GM18499 (cell line): Measurements from ENCODE around the gene GNAZ.

ENCODE experiments used
- ATAC-seq: cut with Tn5 transposase; IDR thresholded peaks from one replicate; pipeline ENCODE4 v1.9.1; 2021; ENCODE audit warnings: moderate number of reproducible peaks; ENCODE audit not compliant: insufficient read depth, unreplicated experiment

GNAZ gene

DNA sequence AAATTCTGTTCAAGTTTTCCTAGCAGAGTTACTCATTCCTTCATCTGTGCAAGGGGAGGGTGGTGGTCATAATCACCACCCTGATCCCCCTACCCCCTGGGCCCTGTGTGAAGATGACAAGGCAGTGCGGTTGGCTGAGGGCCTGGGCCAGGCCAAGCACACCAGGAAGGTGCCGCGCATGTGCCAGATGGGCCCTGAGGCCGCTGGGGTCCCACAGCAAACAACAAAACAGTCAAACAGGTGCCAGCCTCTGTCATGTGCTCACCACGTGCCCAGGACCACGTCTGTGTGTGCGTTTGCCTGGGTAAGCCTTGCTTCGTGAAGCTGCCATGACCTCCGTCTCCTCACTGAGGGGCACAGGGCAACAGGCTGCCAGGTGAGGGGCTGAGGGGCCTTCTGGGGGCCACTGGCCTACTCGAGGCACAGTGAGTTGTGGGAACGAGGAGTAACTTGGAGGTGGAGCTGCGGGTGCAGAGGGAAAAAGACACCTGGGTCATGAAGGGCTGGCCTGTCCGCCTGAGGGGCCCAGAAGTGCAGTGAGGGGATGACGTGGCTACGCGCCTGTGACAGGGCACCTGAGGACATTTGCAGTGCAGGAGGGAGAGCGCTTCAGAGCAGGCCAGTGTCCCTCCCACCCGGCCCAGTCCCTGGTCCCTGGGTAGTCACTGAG, 45.6 kb downstream of the GNAZ start:
- ATAC-seq, result no peak

GRCh38 chr22:23116506-23117263, 46.4 kb downstream of the GNAZ start:
- no peak for ATAC-seq

DNA sequence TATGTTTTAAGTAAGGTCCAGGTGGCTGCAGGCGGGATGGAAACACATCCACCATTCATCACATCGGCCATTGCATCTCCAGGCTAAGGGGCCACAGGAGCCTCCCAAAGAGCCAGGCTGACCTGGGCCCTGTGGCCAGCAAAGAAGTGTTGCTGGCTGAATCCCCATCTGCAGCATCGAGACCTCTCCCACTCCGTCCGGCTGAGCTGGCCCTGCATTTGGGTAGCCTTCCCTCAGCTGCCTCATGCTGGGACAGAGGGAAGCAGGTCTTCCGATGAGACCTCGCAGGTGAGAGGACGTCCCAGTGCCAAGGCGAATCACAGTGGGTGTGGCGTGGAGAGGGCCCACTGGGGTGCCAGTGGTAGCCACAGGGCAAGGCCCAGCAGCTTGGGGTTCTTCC, 47.0 kb downstream of the GNAZ start:
- no peak for ATAC-seq

DNA sequence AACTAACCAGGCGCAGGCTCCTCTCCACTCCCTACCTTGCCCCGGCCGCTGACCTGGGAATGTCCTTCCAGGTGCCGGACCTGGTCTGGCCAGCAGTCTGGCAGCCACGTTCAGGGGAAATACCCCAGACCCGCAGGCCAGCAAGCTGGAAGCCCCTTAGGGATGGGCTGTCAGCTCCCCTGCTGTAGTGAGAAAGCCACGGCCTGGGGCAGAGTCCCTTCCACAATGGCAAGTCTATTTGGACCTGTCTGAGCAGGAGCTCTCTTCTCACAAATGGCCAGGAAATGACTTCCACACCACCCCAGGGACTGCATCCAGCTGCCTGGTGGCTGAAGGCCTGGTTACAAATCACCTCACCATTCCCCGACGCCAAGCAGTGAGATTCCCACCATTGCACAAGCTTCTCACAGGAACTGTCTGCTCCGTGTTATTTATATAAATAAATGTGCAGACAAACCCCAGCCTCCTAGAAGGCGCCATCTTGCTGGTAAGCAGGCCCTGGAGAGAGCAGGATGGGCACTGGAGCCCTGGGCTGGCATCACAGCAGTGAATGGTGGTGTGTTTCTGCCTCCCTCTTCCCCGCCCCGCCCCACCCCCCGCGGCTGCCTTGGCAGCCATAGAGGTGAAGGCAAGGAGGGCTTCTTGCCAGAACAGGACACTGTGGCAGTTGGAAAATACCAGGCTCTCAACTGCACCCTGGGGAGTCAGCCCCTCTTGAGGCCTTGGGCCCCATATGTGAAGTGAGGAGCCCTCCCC, 47.8 kb downstream of the GNAZ start:
- no peak for ATAC-seq

- ATAC-seq, result no peak
Observed at GRCh38 chr22:23118647-23119493, 48.6 kb downstream of the GNAZ start.

- no peak for ATAC-seq
Observed at GRCh38 chr22:23119494-23120414, 49.4 kb downstream of the GNAZ start.

DNA sequence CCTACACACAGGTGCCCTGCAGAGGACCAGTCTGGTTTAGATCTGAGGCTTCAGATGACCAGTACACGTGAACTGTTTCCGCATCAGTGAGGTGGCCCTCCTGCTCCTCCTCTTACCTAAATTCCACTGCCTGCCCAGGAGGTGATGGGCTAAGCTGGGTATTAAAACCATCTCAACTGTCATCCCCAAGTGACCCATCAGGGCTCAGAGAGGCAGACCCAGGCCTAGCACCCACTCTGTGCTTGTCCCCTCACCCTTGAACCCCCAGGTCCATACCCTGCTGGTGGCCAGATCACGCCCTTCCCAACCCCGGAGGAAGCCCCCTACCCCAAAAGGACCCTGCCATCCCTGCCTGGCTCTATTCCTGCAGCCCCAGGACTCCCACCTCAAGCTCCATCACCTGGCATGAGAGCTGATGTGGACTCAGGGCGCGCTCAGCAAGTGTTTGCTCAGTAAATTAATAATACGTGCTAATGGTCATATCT, 50.1 kb downstream of the GNAZ start:
- ATAC-seq, result no peak

- no peak for ATAC-seq
Observed at GRCh38 chr22:23121000-23121421, 50.7 kb downstream of the GNAZ start.

- ATAC-seq, result no peak
Observed at GRCh38 chr22:23121424-23121823, 51.1 kb downstream of the GNAZ start.

DNA sequence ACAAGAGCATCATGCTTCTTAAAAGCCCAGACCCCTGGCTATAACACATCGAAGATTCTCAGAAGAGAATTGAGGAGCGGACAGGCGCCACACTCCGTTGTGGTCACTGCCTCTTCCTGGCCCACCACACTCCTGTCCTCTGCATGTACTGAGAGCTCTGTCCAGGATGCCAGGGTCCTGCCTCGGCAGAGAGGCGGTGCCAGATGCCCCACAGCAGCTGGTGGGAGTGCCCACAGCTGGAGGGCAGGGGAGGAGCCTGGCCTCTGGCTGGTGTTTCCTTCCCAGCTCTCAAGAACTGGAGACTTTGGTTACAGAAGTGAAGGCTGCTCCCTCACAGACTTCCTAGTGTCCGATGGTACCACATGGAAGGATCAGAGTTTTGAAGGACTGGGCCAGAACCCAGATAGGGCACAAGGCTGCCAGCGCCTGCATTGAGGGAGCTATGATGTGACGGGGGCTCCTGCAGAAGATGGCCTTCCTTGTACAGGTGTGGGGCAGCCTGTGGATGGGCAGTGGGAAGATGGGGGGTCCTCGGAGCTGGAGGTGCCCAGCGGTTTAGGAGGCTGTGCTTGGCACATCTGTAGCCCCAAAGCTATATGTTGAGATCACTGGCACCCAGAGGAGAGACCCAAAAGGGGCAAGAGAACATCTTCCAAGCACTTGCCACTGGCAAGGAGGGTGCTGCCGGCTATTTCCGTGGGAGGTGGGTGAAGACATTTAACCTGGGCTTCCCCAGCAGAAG, 52.1 kb downstream of the GNAZ start:
- no peak for ATAC-seq

- no peak for ATAC-seq
Observed at GRCh38 chr22:23122992-23123803, 52.9 kb downstream of the GNAZ start.

- no peak for ATAC-seq
Observed at GRCh38 chr22:23123804-23124254, 53.5 kb downstream of the GNAZ start.

DNA sequence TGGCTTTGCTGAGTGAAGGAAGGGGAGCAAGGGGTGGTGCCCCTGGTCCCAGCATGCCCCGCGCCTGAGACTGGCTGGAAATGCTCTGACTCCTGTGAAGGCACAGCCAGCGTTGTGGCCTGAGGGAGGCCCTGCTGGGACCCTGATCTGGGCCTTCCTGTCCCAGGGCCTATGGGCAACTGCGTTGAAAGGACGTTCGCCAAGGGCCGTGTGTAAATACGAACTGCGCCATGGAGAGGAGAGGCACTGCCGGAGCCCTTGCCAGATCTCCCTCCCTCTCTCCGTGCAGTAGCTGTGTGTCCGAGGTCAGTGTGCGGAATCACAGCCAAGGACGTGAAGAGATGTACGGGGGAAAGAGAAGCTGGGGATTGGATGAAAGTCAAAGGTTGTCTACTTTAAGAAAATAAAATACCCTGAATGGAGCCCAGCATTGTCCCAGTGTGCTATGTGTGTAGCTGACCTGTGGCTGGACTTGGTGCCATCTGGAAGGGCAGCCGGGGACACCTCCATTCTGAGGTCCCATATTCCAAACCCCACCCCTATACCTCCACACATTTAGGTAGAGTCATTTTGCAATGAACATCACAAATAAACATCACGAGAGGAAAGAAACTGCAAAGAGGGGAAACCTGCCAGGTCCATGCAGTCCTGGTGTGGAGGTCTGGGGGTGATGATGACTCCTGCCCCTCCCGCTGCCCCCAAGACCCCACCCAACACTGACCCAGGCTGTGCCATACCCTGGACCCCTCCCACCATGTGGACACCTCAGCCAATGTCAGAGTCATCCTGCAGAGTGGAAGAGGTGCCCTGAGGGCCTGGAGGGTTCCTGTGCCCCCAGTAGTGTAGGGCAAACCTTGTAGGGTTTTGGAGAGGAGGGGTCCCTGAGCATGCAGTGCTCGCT, 54.5 kb downstream of the GNAZ start:
- ATAC-seq, result no peak

- no peak for ATAC-seq
Observed at GRCh38 chr22:23125512-23126103, 55.3 kb downstream of the GNAZ start.

DNA sequence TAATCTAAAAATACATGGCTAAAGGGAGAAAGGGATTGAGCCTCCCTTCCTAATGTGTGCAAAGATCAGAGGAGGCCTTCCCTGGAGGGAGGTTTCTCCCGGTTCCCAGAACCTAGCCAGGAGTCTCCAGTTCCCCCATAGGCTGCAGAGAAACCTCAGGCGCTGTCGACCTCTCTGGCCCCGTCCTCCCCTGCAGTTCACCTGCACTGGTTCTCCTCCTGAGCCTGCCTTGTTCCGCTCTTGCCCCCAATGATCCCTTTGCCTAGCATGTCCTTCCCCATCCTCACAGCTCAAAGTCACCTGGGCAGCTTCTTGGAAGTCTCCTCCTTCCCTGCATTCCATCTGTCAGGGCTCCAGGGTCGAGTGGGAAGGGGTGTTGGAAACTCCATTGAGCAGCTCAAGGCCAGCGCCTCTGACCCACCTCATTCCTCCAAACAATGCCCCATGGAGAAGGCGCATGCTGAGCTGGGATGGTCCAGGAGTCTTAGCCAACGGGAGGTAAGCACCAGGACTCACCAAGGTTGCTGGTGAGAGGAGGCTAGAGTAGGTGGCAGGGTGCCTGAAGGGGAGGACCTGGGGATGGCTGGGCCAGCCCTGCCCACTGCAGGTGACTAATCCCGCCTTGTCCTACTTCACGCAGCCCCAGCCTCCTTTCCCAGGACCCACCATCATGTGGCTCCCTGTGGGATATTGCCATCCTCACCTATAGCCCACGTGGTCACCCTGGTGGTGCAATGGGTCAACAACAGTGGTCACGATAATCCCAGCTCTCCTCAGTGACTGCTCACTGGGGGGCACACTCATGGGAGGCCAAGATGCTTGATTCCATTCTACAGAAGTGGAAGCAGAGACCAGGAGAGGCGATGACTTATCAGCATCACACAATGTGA, 56.1 kb downstream of the GNAZ start:
- no peak for ATAC-seq
